ENCODE results near the gene SLC17A9.

GRCh38 chr20:62956387-62957135, 4.1 kb downstream of the SLC17A9 start:
- no peak for TF ChIP-seq CTCF (conservative IDR thresholded peaks at IDR 0.05; ENCODE audit: low read depth, low read length)
- no peak for TF ChIP-seq EZH2phosphoT487 (IDR thresholded peaks at IDR 0.05; ENCODE audit: borderline replicate concordance, low read length)
